GM21723 (cell line): ENCODE measurements around the gene BACE1.

Experiments
- ATAC-seq: cut with Tn5 transposase; IDR thresholded peaks from one replicate; pipeline ENCODE4 v1.9.1; 2021; ENCODE audit warnings: mild to moderate bottlenecking, moderate library complexity; ENCODE audit not compliant: unreplicated experiment

The BACE1 gene

DNA sequence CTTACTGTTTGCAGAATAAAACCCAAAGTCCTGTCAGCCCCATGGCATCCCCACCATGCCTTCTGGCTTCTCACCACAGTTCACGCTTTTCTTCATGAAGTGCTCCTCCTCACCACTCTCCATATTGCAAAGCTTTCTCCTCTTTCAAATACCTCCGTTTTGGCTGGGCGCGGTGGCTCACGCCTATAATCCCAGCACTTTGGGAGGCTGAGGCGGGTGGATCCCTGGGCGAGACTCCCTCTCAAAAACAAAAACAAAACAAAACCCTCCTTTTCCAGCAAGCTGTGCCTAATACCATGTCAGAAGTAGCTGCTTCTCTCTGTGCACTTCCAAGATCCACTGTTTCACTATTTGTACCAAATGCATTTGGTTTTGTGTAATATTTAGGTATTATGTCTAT lies 6.7 kb downstream of the BACE1 start:
- no peak for ATAC-seq

DNA sequence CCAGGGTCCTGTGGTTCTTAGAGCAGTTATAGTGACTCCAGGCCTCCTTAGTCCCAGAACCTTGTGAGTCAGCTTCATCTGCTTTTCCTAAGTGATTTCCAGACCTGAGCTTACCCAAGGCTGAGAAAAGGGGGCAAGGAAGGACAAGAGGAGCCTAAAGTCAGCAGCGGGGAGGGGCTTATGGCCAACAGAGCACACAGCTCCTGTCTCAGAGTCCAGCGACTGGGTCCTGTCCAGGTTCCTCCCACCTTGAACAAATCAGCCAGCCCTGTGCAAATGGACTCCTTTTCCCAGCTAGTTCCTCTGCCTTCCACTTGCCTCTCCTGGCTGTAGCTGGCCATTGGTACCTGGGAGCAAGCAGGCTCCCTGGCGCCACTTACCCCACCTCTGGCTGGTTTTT lies 10.9 kb downstream of the BACE1 start:
- ATAC-seq: no peak

DNA sequence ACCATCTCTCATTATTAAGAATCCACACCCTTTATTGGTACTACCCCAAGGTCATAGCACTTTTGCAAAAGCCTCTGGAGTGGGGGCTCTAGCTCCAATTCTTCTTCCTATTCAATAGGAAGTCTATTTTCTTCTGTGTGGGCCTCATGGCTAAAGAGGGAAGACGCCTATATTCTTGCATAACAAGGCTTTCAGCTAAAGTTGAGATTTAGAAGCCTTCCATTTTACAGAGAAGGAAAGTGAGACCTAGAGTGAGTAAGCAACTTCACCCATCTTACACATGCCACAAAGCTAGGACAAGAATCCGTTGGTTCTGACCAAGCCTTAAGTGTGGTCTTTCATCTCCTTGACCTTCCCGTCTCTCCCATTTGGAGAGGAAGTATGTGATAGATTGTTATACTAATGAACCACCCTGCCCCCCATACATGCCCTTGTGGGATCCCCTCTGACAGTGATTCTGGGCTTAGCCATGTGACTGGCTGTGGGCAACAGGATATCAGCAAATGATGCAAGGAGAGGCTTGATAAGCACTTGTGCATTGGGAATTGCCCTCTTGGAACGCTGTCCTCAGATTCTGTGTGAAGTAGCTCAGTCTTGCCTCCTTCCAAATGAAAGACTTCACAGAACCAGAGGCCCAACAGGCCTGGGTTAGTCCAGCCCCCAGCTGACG lies 12.3 kb downstream of the BACE1 start:
- no peak for ATAC-seq

DNA sequence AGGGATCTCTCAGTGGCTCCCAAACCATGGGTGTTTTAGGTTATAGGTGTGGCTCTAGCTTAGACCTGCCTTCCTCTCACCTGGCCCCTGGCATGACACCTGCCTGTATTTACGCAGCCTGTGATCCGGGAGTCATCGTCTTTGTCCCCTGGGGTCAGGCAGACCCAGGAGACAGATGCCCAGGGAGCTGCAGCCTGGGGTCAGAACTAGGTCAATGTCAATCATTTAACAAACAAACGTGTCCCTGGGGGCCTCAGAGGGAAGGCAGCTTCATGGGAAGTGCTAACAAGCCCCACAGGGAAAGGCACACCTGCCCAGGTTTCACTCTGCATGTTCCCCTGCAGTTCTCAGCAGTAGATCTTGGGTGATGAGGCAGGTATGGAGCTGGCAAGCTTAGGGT lies 13.0 kb downstream of the BACE1 start:
- ATAC-seq: no peak

DNA sequence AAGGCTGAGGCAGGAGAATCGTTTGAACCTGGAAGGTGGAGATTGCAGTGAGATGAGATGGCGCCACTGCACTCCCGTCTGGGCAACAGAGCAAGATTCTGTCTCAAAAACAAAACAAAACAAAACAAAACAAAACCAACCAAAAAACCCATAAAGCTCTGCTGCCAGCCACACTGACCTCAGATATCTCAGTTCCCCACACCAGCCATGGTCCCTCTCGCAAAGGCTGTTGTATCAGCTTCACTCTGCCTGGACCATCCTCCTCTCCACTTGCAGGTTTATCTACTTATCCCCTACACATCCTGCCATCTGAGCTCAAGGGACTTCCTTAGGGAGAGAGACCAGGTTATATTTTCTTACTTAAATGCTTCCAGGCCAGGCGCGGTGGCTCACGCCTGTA lies 13.8 kb downstream of the BACE1 start:
- no peak for ATAC-seq

DNA sequence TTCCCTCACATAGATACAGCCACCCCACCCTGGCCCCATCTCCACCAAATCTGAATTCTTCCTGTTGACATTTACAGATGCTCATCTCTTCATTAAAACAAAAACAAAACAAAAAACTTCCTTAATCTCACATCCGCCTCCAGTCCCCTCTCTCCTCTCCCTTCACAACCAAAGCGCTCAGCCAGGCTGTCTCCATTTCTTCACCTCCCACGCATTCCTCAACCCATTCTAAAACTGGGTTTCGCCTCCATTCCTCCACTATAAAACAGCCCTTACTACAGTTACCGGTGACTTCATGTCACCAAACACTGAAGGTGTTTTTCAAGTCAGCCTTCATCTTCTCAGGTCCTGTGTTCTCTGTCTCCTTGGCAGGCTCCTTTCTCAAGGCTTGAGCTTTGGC lies 15.3 kb downstream of the BACE1 start:
- ATAC-seq: no peak

DNA sequence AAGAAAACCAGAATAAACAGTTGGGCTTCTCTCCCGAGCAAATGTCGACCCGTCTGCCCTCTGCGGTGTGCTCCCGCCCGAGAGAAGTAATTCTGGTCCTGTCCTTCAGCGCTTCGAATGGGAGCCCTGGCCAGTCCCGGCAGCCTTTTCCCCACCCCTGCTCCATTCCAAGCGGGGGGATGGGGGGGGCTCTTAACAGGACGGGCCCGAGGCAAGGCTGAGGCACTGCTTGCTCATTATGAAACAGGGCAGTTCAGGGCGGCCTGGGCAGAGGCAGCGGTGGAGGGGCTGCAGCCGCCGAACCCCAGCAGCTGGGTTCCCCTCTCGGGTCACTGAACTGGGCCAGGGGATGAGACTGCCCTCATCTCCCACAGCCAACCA lies 15.8 kb downstream of the BACE1 start:
- ATAC-seq: no peak

DNA sequence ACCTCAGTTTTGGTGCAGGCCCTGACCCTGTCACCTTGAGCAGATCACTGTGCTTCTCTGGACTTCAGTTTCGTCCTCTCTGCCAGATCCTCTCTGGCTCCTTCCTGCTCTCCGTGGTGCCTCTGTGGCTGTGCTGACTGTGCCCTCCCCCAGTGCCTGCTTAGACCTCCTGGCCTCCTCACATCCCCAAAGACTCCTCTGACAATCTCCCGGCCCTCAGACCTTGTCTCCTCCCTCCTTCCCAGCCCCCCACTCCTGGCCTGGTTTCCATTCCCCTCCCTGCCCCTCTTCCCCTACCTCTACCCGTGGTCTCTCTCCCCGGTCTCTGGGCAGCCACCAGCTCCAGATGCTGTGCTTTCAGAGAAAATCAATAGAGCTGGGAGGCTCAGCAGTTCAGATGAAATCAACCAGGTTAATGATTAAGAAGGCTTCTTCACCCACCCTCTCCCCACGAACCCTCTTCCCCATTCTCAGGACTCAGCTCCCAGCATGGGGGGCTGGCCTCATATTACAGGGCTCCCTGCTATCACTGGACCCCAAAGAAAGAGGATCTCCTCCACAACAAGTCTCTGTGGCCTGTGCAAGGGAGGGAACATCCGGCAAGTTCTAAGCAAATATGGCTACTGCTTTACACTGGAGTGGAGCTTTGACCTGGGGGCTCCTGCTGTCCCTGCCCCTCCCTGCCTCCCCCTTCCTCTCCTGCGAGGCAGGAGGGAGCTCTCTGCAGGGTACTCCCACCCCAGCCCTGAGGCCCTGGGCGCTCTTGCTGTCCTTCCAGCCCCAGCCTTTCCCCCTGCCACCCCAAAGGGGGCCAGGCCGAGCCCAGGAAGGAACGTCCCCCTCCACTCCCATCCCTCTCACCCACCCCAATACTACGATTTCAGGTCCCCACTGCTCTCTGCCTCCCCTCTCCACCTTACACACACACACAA lies 16.4 kb downstream of the BACE1 start:
- ATAC-seq: no peak

DNA sequence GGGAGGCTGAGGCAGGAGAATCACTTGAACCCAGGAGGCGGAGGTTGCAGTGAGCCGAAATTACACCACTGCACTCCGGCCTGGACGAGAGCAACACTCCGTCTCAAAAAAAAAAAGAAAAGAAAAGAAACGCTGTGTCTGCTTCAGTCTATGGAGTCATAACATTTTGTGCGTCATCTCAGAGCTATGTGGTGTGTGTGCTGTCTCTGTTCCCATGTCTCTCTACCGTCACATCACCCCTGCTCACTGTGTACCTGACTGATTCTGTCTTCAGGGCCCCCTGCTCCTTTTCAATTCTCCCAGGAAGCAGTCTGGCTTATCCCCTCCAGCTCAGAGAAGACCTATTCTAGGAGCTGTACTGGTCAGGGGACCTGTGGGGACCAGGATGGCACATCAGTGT lies 17.9 kb downstream of the BACE1 start:
- no peak for ATAC-seq

DNA sequence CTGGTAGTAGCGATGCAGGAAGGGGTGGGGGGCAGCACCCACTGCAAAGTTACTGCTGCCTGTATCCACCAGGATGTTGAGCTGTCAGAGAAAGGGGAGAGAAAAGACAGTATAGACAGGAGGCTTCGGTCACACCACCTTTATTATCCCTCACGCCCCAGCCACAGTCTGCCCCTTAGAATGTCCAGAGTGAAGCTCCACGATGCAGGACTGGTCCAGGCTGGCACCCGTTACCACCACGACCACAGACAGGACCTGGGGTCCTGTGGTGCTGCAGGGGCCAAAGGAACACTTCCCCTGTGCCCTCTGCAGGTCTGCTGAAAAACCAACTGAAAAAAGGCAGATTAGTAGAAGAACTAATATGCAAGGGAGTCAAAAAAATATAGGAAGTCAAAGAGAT lies 19.2 kb downstream of the BACE1 start:
- ATAC-seq: no peak

DNA sequence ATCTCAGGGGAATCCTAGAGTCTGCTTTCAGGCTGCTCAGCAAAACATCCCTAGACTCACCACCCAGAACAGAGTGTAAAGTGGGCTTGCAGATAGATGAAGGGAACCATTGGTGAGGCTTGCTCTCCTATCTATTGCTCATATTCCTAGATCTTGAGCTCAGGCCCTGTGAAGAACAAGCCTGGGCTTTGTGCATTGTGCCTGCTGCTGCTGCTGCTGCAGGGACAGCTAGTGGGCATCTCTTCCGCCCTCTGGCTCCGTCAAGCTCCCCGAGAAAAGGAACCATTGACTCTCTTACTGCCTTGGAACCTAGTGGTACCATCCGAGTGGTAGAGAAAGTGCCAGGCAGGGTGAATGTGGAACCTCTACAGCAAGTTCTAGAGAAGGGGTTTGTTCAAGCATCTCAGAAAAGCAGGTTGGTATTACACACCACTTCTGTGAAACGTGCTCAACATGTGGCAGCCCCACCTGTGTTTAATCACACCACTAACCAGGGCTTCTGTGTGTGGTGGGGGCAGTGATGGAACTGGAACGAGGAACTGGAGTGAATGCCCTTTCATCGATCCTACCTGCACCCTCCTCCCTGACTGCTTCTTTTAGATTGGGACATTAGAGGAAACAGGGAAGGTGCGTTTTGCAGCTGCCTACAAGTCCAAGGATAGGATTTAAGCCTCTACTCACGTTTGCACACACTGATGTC lies 20.5 kb downstream of the BACE1 start:
- ATAC-seq: no peak

DNA sequence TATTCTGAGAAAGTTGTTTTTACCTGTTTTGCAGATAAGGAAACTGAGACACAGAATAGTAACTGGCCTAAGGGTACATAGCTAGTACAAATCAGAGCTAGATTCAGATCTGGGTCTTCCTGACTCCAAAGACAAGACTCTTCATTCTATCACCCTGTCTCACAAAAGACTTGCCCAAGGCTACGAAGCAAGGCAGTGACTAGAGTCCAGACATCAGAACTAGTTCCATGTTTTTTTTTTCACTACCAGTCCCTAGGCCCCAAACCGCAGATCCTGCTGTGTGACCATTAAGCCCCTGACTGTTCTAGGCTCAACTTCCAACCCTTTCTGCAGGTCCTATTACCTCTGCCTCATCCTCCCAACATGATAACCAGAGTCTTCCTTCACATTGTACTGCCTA lies 23.4 kb downstream of the BACE1 start:
- ATAC-seq: no peak

DNA sequence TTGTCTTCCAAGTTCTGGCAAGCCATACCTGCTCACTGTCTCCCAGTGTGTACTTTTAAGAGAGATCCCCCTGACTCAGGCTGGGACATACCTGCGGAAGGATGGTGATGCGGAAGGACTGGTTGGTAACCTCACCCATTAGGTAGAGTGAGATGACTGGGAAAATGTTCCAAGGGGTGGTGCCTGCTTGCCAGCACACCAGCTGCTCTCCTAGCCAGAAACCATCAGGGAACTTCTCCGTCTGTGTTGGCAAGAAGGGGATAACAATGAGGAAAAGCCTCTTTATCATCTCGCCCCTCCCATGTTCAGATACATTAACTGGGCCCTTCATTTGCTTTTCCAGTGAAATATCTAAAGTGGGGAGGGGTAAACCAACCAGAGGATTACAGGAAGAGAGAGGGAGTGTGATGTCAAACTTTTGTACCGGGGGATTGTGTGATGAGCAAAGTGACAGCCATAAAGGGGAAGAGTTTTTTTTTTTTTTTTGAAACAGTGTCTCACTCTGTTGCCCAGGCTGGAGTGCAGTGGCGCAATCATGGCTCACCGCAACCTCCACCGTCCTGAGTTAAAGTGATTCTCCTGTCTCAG lies 25.2 kb downstream of the BACE1 start, which contains the start of gene BACE1-AS:
Gene BACE1-AS (plus strand): TSS at position 538 of the 588 bp plus-strand sequence.
- no peak for ATAC-seq

DNA sequence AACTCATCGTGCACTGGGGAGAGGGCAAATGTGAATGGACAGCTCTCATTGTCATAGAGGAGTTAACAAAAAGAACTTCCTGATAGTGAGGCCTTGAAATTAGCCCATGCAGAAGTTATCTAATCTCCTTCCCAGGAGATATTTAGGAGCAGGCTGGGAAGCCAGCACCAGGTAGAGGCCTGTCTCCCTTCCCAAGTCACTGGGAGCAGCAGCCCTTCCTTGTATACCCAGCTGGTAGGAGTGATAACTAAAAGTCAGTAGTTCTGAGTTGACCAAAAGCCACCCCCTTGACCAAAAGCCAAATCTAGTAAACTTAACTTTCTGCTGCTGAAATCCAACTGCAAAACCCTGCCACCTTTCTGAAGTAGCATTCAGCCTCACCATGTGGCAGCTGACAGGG lies 26.3 kb downstream of the BACE1 start:
- ATAC-seq: no peak

DNA sequence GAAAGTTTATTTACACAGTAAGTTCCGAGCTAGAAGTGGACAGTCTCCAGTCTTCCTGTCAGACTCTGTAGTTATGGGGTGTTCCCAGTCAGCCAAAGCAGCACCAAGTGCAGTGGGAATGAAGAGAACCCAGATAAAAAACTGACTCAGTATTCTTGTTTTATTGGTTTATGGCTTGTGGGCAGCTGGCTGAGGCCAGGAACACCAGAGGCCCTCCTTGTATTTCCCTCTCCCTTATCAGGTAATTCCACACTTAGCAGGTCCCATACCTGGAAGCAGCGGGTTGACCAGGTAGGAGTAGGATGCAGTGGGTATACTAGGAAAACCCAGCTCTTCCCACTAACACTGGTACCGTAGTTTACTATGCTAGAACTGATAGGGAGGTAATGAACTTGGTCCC lies 28.4 kb downstream of the BACE1 start:
- no peak for ATAC-seq

DNA sequence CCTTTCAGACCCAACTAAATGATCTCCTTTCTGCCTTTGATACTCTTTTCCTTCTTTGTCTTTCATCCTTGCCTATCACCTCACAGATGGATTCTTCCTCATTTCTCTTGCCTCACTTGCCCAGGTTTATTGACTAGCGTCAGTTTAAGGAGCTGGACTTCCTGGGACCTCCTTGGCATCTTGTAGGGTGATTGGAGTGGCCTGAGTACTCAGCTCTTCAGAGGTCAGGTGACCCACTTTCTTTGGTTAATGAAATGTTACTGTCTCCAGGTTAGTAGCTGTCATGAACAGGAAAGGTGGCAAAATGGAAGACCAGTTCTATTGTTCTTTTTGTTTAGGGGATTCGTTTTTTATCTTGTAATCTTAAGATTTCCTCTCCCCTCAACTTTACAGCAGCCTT lies 29.5 kb downstream of the BACE1 start:
- ATAC-seq: no peak

DNA sequence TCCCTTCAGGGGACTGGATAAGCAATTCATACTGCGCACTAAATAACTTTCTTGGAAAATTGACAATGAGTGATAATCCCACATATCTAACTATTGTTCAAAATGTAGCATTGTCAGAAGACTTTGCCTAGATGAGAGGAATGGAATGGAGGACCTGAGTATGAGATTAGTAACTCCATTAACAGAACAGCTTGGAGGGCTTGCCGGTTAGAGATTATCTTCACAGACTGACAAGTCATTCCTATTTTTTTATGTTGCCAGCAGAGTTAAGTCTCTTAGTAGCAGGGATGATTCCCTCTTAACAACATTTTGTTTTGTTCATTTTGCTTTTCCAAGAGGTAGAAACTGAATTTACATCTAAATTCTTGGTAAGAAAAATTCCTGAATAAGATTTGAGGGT lies 32.0 kb downstream of the BACE1 start:
- ATAC-seq: no peak

DNA sequence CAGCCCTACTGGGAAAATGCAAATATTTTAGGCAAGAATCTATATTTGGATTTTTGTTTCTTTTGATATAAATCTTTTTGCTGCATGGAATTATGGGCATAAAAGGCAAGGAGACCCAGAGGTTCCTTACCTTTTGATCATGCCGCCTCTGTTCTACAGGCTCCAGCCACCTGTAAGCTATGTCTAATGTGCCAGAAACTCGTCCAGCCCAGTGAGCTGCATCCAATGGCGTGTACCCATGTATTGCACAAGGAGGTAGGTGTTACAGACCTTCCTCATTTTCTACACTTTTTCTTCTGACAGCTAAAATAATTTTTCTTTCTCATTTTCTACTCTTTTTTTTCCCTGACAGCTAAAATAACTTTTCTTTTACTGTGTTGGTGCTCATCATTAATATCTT lies 33.1 kb downstream of the BACE1 start:
- ATAC-seq: no peak

DNA sequence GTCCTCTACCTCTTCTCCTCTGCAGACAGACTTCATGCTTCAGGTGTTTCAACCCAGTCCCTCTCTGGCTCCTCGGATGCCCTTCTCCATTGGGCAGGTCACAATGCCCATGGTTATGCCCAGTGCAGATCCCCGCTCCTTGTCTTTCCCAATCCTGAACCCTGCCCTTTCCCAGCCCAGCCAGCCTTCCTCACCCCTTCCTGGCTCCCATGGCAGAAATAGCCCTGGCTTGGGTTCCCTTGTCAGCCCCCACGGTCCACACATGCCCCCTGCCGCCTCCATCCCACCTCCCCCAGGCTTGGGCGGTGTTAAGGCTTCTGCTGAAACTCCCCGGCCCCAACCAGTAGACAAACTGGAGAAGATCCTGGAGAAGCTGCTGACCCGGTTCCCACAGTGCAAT lies 34.2 kb downstream of the BACE1 start:
- no peak for ATAC-seq

DNA sequence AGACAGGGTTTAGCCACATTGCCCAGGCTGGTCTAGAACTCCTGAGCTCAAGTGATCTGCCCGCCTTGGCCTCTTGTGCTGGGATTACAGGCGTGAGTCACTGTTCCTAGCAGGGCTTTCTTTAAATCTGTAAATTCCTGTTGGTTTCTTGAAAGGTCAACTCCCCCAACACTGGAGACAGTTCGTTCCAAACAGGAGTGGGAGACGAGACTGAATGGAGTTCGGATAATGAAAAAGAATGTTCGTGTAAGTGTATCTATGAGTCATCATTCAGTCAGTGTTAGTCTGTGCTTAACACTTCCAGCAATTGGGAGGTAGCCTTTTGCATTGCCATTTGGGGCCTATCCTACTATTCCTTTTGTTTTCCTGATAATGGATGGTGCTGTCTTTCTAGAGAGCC lies 34.9 kb downstream of the BACE1 start:
- ATAC-seq: no peak

DNA sequence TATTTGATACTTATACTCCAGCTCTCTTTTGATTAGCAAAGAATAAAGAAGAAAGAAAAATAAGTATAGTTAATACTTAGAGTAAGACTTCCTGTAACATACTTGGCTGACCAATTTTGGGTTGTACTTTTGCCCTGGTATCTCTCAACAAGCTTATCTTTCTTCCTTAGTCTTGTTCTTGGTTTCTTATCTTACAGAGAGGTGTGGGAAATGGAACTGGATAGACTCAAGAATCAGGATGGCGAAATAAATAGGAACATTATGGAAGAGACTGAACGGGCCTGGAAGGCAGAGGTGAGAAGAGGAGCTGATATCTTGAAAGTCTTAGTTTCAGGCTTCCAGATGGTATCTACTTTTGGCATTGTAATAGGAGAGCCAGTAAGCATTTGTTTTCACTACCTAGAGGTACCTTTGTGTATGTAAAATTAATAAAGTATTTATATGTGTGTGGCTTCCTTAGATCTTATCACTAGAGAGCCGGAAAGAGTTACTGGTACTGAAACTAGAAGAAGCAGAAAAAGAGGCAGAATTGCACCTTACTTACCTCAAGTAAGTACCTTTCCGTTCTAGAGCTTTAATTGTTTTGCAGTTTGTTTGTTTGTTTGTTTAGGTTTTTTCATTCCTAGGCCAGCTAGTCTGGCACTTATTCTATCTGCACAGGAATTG lies 36.2 kb downstream of the BACE1 start:
- no peak for ATAC-seq
